ENCODE results near the gene AGAP5.

DNA sequence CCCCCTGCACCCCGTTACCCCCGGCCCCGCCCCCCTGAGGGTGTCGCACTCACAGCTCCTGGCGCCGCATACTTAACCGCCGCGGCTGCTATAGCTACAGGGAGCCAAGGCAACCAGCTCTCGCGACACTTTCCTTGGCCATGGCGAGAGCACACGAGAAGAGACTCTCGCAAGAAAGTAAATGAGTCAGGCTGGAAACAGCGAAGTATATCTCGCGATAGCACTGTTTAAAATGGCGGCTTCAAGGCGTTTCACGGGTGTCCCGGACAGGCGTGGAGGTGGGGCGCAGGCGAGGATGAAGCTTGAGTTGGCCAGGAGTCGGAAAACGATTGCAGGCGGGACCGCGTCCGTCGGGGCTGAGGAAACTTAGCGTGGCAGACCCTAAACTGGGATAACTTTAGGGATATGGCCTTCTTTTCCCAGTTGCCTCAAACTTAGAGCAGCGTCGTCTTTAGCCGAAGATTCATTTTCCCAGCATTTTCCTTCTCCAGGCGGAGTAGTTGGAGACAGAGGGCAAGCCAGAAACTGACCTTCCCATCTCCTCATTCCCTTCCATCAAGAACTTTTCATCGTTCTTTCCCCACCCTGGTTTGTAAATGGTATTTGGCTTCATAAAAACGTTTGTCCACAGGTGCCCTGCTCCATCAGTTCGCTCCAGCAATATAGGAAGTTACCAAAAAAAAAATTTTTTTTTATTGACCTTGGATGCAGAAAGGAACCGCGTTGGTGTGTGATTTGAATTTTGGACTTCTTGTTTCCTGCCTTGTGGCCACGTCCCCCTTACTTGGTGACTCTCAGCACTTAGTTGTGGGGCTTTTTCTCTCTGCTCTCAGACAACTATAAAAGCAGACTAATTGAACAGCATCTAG lies 71.8 kb downstream of the AGAP5 start:
- TF ChIP-seq, protein P1, sequence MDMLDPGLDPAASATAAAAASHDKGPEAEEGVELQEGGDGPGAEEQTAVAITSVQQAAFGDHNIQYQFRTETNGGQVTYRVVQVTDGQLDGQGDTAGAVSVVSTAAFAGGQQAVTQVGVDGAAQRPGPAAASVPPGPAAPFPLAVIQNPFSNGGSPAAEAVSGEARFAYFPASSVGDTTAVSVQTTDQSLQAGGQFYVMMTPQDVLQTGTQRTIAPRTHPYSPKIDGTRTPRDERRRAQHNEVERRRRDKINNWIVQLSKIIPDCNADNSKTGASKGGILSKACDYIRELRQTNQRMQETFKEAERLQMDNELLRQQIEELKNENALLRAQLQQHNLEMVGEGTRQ (IDR thresholded peaks at IDR 0.05; ENCODE audit: low read depth, low read length): no peak
- TF ChIP-seq, protein P1 (CRISPR knock-in tag; IDR thresholded peaks at IDR 0.05; ENCODE audit: borderline replicate concordance): no peak
- TF ChIP-seq, protein P2, sequence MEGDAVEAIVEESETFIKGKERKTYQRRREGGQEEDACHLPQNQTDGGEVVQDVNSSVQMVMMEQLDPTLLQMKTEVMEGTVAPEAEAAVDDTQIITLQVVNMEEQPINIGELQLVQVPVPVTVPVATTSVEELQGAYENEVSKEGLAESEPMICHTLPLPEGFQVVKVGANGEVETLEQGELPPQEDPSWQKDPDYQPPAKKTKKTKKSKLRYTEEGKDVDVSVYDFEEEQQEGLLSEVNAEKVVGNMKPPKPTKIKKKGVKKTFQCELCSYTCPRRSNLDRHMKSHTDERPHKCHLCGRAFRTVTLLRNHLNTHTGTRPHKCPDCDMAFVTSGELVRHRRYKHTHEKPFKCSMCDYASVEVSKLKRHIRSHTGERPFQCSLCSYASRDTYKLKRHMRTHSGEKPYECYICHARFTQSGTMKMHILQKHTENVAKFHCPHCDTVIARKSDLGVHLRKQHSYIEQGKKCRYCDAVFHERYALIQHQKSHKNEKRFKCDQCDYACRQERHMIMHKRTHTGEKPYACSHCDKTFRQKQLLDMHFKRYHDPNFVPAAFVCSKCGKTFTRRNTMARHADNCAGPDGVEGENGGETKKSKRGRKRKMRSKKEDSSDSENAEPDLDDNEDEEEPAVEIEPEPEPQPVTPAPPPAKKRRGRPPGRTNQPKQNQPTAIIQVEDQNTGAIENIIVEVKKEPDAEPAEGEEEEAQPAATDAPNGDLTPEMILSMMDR (CRISPR knock-in tag; IDR thresholded peaks at IDR 0.05): no peak
- TF ChIP-seq SIX4 (CRISPR knock-in tag; IDR thresholded peaks at IDR 0.05) (no peak), IRF2 (CRISPR knock-in tag; IDR thresholded peaks at IDR 0.05) (peak; percentile 54; the same call in 1 of the 2 replicates), ISL2 (CRISPR knock-in tag; IDR thresholded peaks at IDR 0.05) (no peak), ZNF788 (CRISPR knock-in tag; IDR thresholded peaks at IDR 0.05; ENCODE audit: borderline replicate concordance) (peak; percentile 63; the same call in 1 of the 2 replicates), ARNTL (CRISPR knock-in tag; IDR thresholded peaks at IDR 0.05) (0 out of 2 replicates have a peak, but pooled peaks have one; percentile 35), PHF20 (CRISPR knock-in tag; IDR thresholded peaks at IDR 0.05) (peak; percentile 78)
- TF ChIP-seq, protein P3, sequence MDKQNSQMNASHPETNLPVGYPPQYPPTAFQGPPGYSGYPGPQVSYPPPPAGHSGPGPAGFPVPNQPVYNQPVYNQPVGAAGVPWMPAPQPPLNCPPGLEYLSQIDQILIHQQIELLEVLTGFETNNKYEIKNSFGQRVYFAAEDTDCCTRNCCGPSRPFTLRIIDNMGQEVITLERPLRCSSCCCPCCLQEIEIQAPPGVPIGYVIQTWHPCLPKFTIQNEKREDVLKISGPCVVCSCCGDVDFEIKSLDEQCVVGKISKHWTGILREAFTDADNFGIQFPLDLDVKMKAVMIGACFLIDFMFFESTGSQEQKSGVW (CRISPR knock-in tag; IDR thresholded peaks at IDR 0.05; ENCODE audit: borderline replicate concordance): no peak

Data from HepG2 (cell line).